ENCODE data around the gene TMEM231.
"Not testable (repeated sequence)": the region's sequence is repeated elsewhere in the genome, so short reads cannot be mapped to it uniquely, and the experiment has no call there.

Gene TMEM231, protein sequence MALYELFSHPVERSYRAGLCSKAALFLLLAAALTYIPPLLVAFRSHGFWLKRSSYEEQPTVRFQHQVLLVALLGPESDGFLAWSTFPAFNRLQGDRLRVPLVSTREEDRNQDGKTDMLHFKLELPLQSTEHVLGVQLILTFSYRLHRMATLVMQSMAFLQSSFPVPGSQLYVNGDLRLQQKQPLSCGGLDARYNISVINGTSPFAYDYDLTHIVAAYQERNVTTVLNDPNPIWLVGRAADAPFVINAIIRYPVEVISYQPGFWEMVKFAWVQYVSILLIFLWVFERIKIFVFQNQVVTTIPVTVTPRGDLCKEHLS

GRCh38 chr16:75555707-75556430 is at the start of gene TMEM231:
Gene TMEM231 (minus strand): TSS chr16:75556252. CDS start chr16:75556209, 43 bp downstream.
- DNase-seq: peak; percentile 96

DNA sequence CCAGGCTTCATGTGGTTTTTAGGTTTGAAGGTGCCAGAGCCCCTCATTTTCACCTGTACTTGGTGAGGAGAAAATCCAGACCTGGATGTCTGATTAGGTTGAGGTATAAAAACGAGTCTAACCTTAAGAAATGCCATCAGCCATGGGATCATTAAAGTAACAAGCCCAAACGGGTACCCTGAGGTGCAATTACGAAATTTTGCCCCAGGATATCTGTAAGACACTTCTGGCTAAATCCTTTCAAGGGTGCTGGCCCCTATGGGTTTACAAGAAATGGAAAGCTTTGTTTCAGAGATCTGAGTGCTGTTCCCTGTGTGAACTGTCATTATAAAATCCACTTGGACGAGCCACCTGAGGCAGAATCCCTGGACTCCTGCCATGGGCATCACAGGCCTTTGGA is 47.2 kb upstream of the TMEM231 start:
- DNase-seq: no peak

DNA sequence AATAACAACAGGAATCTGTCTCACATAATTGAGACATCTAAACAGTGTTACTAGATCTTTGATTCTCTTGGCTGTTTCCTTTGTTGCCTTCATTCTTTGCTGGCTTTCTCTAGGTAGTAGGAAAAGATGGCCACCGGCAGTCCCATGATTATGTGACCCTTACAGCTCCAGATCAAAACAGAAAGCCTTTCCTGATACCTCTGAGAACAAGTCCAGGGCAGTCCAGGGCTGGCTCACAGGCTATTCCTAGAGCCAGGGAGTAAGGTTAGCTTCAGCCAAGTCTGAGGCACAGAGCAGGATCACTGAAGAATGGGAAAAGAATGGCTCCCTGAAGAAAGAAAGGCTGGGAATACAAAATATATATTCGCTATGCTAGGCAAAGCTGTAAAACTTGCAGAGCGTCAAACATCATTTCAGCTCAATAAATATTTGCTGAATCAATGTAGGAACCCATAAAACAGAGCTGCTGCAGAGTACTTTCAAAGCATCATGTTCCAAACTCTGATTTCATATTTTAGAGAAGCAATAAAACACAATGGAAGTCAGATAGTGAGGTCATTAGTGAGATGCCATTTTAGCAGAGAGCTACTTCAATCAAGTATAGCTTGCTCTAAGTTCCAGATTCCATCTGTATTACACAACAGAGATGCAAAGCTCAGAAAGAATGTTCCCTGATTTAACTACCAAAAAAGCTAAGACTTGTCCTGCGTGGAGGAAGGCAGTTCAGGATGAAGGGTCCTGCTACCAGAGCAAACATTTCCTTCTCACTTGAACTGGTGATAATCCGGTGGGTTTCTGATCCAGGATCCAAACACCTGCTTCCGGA is 43.6 kb upstream of the TMEM231 start:
- DNase-seq: no peak

DNA sequence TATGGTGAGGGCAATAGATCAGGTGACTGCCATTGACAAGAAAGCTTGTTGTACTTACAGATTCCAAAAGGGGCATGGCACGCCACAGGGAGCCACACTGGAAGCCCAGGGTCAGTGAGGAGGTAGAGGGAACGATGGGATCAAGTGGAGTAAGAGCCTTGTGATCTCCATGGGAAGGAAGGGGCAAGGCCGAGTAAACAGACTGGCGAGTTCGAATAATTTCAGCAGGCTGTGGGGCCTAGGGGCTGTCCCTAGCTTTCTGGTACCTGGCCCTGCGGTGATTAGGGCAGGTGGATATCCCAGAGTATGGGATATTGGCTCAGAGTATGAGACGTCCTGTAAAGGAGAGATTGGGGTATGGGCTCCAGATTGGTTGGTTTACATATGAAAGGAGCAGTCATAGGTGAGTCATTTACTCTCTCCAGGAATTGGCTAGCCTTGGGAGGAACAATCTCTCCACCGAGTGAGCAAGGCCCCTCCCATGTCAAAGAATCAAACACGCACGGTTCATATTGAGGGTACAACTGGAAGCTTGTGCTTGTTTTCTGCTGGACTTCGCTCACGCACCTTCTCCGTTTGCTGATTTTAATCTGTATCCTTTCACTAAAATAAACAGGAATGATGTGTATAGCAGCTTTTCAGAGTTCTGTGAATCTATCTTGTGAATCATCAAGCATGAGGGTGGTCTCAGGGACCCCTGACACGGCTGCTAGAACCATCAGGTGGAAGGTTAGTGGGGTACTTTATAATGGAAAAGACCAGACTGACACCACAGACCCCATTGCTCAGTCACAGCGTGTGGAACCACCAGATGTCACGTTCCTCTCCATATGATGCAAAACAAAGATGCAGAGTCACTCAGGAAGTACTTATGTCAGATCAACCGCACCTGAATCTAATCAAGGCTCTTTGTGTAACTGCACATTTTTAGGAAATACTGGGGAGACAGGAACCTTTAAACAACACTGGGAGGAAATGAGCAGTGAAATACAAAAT is 38.1 kb upstream of the TMEM231 start:
- peak; percentile 35 for DNase-seq

DNA sequence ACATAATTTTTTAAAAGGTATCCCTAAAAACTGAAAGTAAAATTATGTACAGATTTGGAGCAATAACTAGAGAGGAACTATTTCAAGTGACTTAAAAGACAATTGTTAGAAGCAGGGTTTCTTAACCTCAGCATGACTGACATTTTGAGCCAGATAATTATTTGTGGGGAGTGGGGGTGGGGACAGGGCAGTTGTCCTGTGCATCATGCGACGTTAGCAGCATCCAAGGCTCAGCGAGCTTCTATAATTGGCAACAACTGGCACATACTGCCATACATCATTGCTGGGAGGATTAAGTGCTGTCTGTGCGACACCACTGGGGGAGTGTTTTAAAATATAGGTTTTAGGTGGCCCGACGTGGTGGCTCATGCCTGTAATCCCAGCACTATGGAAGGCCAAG is 37.3 kb upstream of the TMEM231 start:
- DNase-seq: no peak

DNA sequence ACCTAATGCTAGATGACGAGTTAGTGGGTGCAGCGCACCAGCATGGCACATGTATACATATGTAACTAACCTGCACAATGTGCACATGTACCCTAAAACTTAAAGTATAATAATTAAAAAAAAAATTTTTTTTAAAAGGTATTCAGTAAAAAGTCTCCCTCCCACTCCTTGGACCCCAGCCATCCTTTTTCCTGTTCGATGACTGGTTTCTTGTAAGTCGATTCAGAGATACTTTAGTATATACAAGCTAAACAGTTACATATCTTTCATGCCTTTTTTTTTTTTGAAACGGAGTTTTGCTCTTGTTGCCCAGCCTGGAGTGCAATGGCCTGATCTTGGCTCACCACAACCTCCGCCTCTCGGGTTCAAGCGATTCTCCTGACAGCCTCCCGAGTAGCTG is 35.9 kb upstream of the TMEM231 start:
- not testable (repeated sequence) for DNase-seq

DNA sequence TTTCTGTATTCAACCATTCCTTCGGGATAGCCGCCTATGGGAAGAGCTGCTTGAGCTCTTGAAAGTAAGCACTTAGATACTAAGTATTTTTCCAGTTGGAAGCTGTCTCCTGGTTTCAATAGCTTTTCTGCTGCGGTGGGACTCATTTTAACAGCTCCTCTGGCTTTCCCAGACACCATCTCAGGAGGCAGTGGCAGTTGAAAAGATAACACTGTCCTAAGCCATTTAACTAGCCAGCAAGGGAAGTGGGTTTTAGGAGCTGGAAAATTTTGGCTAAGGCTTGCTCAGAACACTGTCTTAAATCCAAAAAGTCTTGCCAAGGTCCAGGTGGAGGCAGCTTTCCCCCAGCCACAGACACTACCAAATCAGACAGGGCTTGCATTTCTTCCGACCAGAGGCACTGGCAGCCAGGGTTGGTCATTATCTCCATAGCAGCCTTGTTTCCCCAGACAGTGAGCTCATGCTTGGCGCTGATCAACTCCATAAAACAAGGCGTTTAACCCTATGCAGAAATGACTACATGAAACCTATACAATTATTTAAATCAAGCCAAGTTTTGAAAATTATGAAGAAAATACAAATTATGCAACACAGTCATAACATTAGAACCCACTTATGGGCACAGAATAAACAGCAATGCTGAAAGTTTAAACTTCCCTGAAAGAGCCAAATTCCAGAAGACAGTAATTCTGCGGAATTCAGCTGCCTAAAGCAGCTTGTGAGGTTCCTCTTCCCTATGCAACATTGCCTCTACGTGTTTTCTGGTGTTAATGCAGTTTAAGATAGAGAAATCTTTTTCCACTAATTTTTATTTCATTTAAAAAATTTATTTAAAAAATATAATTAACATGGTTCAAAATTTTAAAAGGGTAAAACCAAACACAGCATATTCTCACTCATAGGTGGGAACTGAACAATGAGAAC is 35.1 kb upstream of the TMEM231 start:
- DNase-seq: no peak

DNA sequence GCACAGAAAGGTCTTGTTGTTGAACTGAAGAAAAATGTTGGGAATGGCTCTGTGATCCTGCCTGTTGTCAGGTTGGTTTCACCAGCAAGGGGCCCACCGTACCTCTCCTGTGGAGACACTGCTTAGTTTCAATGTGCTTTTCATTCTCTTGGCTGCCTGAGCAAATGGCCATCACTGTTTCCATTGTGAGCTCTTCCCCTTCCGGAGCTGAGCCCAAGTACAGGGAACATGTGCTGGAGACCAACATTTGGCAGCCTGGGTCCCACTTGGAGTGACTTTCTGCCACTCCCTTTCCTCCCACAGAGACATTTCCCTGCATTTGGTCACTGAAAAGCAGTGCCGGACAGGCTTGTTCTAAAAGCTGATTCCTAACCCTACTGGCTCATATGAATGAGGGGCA is 33.3 kb upstream of the TMEM231 start:
- no peak for DNase-seq

- DNase-seq: no peak
Measured at GRCh38 chr16:75588716-75589115, 32.7 kb upstream of the TMEM231 start.

DNA sequence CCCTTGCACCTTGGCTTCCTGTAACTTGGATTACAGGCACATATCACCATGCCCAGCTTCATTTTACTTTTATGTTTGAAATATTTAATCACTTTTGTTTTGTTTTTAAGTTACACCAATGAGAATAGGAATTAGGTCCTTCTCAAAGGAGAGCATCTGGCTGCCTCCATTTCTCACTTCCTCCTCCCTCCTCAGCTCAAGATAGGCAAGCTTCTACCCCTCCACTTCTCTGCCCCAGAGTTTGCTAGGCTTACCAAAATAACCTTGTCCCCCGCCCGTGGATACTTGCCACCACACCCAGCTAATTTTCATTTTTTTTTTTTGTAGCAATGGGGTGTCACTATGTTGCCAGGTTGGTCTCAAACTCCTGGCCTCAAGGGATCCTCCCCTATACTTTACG is 28.1 kb upstream of the TMEM231 start:
- no peak for DNase-seq

- DNase-seq: no peak
Measured at GRCh38 chr16:75579281-75579834, 23.3 kb upstream of the TMEM231 start.

- DNase-seq: no peak
Measured at GRCh38 chr16:75578725-75579124, 22.7 kb upstream of the TMEM231 start.

DNA sequence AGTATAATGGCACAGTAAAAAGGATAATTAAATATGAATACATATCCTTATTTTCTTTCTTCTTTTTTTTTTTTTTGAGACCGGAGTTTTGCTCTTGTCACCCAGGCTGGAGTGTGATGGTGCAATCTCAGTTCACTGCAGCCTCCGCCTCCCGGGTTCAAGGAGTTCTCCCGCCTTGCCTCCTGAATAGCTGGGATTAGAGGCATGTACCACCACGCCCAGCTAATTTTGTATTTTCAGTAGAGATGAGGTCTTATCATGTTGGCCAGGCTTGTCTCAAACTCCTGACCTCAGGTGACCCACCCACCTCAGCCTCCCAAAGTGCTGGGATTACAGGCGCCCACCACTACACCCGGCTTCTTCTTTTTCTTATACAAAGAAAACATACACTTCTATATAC is 22.2 kb upstream of the TMEM231 start:
- DNase-seq: no peak

DNA sequence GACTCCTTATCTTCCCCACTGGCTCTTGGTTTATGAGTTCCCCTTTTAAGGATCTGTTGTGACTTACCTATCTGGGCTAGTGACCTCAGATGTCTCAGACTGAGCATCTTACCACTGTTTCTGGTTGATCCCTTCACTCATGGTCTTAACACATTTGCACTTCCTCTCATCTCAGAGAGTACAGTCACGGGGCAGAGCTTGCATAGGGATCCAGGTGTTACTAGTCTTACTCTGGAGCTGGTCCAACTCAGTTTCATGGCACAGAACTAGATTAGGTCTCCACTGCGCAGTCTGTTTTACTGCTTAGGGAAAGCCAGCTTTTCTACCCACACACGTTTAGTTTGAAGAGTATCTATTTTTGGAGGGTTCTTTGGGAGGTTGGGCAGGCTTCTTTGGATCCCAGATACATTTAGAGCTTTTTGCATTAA is 20.3 kb upstream of the TMEM231 start:
- no peak for DNase-seq

GRCh38 chr16:75575958-75576357 is 19.9 kb upstream of the TMEM231 start:
- DNase-seq: no peak

- no peak for DNase-seq
Measured at GRCh38 chr16:75573955-75574354, 17.9 kb upstream of the TMEM231 start.

- DNase-seq: no peak
Measured at GRCh38 chr16:75572864-75573542, 17.0 kb upstream of the TMEM231 start.

DNA sequence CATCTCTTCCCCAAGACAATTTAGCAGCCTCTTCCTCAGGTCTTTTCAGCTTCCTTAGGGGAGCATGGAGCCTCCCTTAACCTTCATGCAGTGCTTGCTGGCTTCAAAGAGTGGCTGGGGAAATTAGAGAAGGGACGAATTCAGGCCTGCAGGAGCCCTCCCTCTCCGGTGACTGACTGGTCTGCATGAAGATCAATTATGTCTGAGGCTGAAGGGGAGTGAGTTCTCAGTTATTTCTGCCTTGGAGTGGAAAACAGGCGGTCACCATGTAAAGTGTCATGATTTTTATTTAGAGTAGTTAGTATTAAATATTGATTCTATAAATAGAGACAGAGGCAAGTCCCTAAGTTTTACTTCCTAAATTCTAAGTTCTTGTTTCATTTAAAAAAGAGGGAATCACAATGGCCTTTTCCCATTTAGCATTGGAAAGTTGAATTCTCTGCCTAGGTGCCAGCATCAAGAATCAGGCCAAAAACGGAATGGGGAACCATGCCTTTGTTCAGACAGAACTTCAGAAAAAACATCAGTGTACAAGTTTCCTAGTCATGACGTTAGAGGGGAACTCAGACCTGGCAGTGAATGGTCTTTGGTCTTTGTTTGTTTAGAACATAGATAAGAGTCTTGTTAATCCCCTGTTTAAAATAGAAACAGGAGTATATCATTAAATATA is 14.5 kb upstream of the TMEM231 start:
- DNase-seq: no peak

DNA sequence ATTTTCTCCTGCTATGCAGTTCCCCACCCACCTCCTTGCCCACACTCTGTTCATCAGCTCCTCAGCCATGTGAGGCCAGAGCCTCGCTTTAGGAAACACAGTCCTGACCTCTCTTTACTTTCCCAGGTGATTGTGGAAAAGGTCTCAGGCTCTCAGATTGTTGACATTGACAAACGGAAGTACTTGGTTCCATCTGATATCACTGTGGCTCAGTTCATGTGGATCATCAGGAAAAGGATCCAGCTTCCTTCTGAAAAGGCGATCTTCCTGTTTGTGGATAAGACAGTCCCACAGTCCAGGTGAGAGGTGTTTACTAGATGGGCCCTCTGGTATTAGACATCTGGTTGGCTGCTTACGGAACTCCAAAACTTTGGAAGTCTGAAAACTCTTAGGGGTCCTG is 11.9 kb upstream of the TMEM231 start:
- no peak for DNase-seq
